Measurements from ENCODE around the gene STX8. TPM values are rescaled to one million over a fixed set of nuclear protein-coding genes. Genes with fewer than 3 reads are reported as not detected.

The STX8 gene
- total RNA-seq, 1 experiment from 2014 or later = 38.8 TPM

DNA sequence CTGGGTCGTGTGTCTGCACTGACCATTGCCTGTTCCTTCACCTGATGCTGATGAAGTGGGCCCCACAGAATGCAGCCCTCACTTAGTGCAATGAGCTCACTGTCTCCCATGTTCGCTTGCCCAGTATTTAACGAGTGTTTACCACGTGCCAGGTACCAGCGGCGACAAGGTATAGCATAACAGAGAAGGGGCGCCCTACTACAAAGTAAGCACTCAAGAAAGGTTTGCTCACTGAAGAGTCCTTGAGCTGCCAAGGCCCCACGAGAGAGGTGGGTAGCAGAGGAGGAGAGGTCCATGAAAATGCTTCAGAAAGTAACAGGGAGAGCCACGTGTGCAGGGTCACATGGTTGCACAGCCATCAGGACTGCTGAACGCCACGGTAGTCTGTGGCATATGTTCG is 324.3 kb downstream of the STX8 start:
- H3K4me1 ChIP-seq (ENCODE audit: control insufficient read depth in 1 of 2, insufficient read depth in 2 of 2, low read length in 2 of 2) = no peaks in the 10 kb centered on the region
- TF ChIP-seq POLR2A (IDR thresholded peaks at IDR 0.05; ENCODE audit: borderline replicate concordance, extremely low read depth, insufficient read depth, insufficient read length) (no peak), EZH2phosphoT487 (IDR thresholded peaks at IDR 0.05; ENCODE audit: borderline replicate concordance) (no peak), TCF7L2 (IDR thresholded peaks at IDR 0.05; ENCODE audit: borderline replicate concordance, extremely low read depth, insufficient read depth, insufficient read length) (no peak), ELF1 (IDR thresholded peaks at IDR 0.05; ENCODE audit: borderline replicate concordance, low read depth) (no peak), CEBPB (IDR thresholded peaks at IDR 0.05; ENCODE audit: low read depth) (no peak), ZNF274 (IDR thresholded peaks at IDR 0.05; ENCODE audit: low read depth, low read length) (no peak), ZFX (IDR thresholded peaks at IDR 0.05) (no peak), EGR1 (IDR thresholded peaks at IDR 0.05; ENCODE audit: low read depth) (no peak), SP1 (IDR thresholded peaks at IDR 0.05; ENCODE audit: low read depth) (no peak), CBX3 (IDR thresholded peaks at IDR 0.05; ENCODE audit: low read depth) (no peak), EZH2 (IDR thresholded peaks at IDR 0.05) (no peak), JUND (IDR thresholded peaks at IDR 0.05) (no peak), FOSL1 (IDR thresholded peaks at IDR 0.05; ENCODE audit: low read depth) (no peak), POLR2AphosphoS5 (IDR thresholded peaks at IDR 0.05; ENCODE audit: low read depth, low read length) (no peak), SIN3A (IDR thresholded peaks at IDR 0.05; ENCODE audit: low read depth) (no peak)
- TF ChIP-seq, protein P1, sequence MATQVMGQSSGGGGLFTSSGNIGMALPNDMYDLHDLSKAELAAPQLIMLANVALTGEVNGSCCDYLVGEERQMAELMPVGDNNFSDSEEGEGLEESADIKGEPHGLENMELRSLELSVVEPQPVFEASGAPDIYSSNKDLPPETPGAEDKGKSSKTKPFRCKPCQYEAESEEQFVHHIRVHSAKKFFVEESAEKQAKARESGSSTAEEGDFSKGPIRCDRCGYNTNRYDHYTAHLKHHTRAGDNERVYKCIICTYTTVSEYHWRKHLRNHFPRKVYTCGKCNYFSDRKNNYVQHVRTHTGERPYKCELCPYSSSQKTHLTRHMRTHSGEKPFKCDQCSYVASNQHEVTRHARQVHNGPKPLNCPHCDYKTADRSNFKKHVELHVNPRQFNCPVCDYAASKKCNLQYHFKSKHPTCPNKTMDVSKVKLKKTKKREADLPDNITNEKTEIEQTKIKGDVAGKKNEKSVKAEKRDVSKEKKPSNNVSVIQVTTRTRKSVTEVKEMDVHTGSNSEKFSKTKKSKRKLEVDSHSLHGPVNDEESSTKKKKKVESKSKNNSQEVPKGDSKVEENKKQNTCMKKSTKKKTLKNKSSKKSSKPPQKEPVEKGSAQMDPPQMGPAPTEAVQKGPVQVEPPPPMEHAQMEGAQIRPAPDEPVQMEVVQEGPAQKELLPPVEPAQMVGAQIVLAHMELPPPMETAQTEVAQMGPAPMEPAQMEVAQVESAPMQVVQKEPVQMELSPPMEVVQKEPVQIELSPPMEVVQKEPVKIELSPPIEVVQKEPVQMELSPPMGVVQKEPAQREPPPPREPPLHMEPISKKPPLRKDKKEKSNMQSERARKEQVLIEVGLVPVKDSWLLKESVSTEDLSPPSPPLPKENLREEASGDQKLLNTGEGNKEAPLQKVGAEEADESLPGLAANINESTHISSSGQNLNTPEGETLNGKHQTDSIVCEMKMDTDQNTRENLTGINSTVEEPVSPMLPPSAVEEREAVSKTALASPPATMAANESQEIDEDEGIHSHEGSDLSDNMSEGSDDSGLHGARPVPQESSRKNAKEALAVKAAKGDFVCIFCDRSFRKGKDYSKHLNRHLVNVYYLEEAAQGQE (IDR thresholded peaks at IDR 0.05; ENCODE audit: low read depth) = no peak
- TF ChIP-seq, protein P2, sequence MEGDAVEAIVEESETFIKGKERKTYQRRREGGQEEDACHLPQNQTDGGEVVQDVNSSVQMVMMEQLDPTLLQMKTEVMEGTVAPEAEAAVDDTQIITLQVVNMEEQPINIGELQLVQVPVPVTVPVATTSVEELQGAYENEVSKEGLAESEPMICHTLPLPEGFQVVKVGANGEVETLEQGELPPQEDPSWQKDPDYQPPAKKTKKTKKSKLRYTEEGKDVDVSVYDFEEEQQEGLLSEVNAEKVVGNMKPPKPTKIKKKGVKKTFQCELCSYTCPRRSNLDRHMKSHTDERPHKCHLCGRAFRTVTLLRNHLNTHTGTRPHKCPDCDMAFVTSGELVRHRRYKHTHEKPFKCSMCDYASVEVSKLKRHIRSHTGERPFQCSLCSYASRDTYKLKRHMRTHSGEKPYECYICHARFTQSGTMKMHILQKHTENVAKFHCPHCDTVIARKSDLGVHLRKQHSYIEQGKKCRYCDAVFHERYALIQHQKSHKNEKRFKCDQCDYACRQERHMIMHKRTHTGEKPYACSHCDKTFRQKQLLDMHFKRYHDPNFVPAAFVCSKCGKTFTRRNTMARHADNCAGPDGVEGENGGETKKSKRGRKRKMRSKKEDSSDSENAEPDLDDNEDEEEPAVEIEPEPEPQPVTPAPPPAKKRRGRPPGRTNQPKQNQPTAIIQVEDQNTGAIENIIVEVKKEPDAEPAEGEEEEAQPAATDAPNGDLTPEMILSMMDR (IDR thresholded peaks at IDR 0.05 in 2 of 3, conservative IDR thresholded peaks at IDR 0.05 in 1 of 3; ENCODE audit: borderline replicate concordance in 1 of 3, insufficient read depth in 1 of 3, low read depth in 2 of 3, low read length in 2 of 3) = no peak
- TF ChIP-seq, protein P3, sequence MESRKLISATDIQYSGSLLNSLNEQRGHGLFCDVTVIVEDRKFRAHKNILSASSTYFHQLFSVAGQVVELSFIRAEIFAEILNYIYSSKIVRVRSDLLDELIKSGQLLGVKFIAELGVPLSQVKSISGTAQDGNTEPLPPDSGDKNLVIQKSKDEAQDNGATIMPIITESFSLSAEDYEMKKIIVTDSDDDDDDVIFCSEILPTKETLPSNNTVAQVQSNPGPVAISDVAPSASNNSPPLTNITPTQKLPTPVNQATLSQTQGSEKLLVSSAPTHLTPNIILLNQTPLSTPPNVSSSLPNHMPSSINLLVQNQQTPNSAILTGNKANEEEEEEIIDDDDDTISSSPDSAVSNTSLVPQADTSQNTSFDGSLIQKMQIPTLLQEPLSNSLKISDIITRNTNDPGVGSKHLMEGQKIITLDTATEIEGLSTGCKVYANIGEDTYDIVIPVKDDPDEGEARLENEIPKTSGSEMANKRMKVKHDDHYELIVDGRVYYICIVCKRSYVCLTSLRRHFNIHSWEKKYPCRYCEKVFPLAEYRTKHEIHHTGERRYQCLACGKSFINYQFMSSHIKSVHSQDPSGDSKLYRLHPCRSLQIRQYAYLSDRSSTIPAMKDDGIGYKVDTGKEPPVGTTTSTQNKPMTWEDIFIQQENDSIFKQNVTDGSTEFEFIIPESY (IDR thresholded peaks at IDR 0.05; ENCODE audit: extremely low read depth, insufficient replicate concordance, low read length) = no peak
- ChIA-PET POLR2A (no interaction called here), CTCF (no interaction called here), RAD21 (ENCODE audit: low non-redundant PET in 1 of 2, low total read pairs in 2 of 2, uncharacterized antibody in 2 of 2, unreplicated experiment in 2 of 2) (no interaction called here)
- H2AFZ ChIP-seq (ENCODE audit: low read depth, low read length, poor library complexity, severe bottlenecking) = no peak overlapping the region
- H3K4me2 ChIP-seq (ENCODE audit: low read length) = no peak overlapping the region
- H4K20me1 ChIP-seq (ENCODE audit: insufficient read depth) = no peaks in the 10 kb centered on the region
- no peak overlapping the region for H3K4me3 ChIP-seq (replicated peaks in 1 of 2; ENCODE audit: low read depth in 1 of 2, low read length in 2 of 2)
- no peaks in the 10 kb centered on the region for H3K9me3 ChIP-seq (ENCODE audit: control insufficient read depth in 1 of 2, insufficient read depth in 1 of 2, low read depth in 1 of 2, low read length in 2 of 2)
- H3K36me3 ChIP-seq (ENCODE audit: control insufficient read depth in 1 of 2, insufficient read depth in 2 of 2, low read length in 2 of 2) = no peaks in the 10 kb centered on the region
- DNase-seq (ENCODE audit: low read depth, low spot score) (no peak), ATAC-seq (no peak)
- BruUV-seq (replicated peaks) = no TSS peak
- H3K79me2 ChIP-seq (ENCODE audit: insufficient read depth, low read length) = no peaks in the 10 kb centered on the region
- H3K27ac ChIP-seq (ENCODE audit: low read depth, low read length) = no peak overlapping the region
- H3K27me3 ChIP-seq (ENCODE audit: insufficient read depth, low read length) = no peaks in the 10 kb centered on the region
- no peak overlapping the region for H3K9ac ChIP-seq (ENCODE audit: low read length)
- no peaks in the 10 kb centered on the region for H3K9me2 ChIP-seq (ENCODE audit: insufficient read depth)
- intact Hi-C loops (cut with micrococcal nuclease) = no loop called here
